Kidney glomerular epithelial cell (primary cell): Measurements from ENCODE around the gene TSACC.

Source experiments
- DNase-seq: peaks from one replicate; lab custom pipeline; 2025; lab: John Stamatoyannopoulos, UW

TSACC gene

DNA sequence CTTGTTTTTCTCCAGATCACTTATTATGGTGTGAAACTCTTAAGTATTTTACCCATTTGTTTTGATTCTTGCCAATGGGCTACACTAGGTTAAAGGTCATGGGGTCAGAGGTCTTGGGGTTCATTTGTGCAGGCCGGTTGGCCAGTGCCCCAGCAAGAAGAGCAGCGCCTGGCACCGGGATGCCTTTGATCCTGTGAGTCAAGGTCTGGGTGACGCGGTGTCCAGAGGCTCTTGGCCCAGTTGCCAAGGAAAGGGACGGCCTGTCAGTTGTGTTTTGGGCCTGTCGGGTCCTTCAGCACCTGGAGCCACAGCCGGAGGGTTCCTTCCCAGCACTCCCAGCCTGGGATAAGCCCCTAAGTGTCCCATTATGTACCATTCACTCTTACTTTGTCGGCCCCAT is 55.8 kb downstream of the TSACC start:
- DNase-seq: no peak

- no peak for DNase-seq
Observed at GRCh38 chr1:156394835-156395461, 56.6 kb downstream of the TSACC start.
